Measurements from ENCODE around the gene RNF208. TPM values are rescaled to one million over a fixed set of nuclear protein-coding genes. Genes with fewer than 3 reads are reported as not detected.

The RNF208 gene
- total and polyA plus RNA-seq, 9 of the 15 experiments (the other 6 are each of a cell fraction or from before 2014, with no cell fraction given), result 0.15 to 6.9 (median 0.50) TPM; not detected in 2

DNA sequence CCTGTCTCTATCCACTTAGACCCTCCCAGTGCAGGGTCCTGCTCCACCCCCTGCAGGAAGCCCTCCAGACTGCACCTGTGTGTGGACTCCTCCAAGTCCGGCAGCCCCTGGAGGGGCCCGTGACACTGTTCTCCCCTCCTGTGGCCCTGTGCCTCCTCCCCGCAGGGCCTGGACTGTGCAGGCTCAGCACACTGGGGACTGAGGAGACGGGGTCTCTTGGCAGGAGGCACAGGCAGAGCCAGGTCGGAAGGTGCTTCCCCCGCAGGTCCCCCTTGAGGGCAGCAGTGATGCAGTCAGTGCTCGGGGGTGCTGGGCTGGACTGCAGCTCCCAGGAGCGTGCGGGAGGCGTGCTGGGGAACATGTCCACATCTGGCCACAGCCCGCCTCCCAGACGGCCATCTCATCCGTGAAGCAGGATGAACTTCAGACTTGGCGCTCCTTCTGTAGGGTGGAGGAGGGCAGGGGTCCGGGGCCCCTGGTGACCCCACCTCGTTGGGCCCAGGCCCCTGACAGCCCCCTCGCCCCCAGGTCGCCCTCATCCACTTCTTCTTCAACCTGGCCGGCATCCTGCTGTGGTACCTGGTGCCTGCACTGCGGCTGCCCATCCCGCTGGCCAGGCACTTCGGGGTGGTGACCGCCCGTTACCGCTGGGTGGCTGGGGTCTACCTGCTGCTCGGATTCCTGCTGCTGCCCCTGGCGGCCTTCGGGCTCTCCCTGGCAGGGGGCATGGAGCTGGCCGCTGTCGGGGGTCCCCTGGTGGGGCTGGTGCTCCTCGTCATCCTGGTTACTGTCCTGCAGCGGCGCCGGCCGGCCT is 13.6 kb upstream of the RNF208 start (continued):
- TF ChIP-seq, protein P1, sequence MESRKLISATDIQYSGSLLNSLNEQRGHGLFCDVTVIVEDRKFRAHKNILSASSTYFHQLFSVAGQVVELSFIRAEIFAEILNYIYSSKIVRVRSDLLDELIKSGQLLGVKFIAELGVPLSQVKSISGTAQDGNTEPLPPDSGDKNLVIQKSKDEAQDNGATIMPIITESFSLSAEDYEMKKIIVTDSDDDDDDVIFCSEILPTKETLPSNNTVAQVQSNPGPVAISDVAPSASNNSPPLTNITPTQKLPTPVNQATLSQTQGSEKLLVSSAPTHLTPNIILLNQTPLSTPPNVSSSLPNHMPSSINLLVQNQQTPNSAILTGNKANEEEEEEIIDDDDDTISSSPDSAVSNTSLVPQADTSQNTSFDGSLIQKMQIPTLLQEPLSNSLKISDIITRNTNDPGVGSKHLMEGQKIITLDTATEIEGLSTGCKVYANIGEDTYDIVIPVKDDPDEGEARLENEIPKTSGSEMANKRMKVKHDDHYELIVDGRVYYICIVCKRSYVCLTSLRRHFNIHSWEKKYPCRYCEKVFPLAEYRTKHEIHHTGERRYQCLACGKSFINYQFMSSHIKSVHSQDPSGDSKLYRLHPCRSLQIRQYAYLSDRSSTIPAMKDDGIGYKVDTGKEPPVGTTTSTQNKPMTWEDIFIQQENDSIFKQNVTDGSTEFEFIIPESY (CRISPR knock-in tag; IDR thresholded peaks at IDR 0.05), result peak; percentile 79
- TF ChIP-seq SMAD1 (IDR thresholded peaks at IDR 0.05; ENCODE audit: low read depth, low read length, partially characterized antibody), result no peak
- no peak for TF ChIP-seq ZNF75A (CRISPR knock-in tag; IDR thresholded peaks at IDR 0.05)
- no peak for TF ChIP-seq ZNF444 (CRISPR knock-in tag; IDR thresholded peaks at IDR 0.05)
- TF ChIP-seq, protein P2, sequence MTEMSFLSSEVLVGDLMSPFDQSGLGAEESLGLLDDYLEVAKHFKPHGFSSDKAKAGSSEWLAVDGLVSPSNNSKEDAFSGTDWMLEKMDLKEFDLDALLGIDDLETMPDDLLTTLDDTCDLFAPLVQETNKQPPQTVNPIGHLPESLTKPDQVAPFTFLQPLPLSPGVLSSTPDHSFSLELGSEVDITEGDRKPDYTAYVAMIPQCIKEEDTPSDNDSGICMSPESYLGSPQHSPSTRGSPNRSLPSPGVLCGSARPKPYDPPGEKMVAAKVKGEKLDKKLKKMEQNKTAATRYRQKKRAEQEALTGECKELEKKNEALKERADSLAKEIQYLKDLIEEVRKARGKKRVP (CRISPR knock-in tag; IDR thresholded peaks at IDR 0.05), result no peak
- no peak for TF ChIP-seq ILK (tag; IDR thresholded peaks at IDR 0.05; ENCODE audit: borderline replicate concordance, low read depth)
- no peak for TF ChIP-seq EGR1 (conservative IDR thresholded peaks at IDR 0.05)
- TF ChIP-seq BMI1 (IDR thresholded peaks at IDR 0.05; ENCODE audit: low read length), result no peak
- TF ChIP-seq ELF2 (CRISPR knock-in tag; IDR thresholded peaks at IDR 0.05), result no peak
- TF ChIP-seq POLR3A (IDR thresholded peaks at IDR 0.05; ENCODE audit: borderline replicate concordance, extremely low read depth, insufficient read depth, insufficient read length), result no peak
- no peak for TF ChIP-seq KDM2B (CRISPR knock-in tag; IDR thresholded peaks at IDR 0.05)
- TF ChIP-seq, protein P3, sequence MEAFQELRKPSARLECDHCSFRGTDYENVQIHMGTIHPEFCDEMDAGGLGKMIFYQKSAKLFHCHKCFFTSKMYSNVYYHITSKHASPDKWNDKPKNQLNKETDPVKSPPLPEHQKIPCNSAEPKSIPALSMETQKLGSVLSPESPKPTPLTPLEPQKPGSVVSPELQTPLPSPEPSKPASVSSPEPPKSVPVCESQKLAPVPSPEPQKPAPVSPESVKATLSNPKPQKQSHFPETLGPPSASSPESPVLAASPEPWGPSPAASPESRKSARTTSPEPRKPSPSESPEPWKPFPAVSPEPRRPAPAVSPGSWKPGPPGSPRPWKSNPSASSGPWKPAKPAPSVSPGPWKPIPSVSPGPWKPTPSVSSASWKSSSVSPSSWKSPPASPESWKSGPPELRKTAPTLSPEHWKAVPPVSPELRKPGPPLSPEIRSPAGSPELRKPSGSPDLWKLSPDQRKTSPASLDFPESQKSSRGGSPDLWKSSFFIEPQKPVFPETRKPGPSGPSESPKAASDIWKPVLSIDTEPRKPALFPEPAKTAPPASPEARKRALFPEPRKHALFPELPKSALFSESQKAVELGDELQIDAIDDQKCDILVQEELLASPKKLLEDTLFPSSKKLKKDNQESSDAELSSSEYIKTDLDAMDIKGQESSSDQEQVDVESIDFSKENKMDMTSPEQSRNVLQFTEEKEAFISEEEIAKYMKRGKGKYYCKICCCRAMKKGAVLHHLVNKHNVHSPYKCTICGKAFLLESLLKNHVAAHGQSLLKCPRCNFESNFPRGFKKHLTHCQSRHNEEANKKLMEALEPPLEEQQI (IDR thresholded peaks at IDR 0.05), result no peak
- TF ChIP-seq TAF7 (tag; IDR thresholded peaks at IDR 0.05), result no peak
- no peak for TF ChIP-seq ZNF3 (CRISPR knock-in tag; IDR thresholded peaks at IDR 0.05)
- TF ChIP-seq, protein P4, sequence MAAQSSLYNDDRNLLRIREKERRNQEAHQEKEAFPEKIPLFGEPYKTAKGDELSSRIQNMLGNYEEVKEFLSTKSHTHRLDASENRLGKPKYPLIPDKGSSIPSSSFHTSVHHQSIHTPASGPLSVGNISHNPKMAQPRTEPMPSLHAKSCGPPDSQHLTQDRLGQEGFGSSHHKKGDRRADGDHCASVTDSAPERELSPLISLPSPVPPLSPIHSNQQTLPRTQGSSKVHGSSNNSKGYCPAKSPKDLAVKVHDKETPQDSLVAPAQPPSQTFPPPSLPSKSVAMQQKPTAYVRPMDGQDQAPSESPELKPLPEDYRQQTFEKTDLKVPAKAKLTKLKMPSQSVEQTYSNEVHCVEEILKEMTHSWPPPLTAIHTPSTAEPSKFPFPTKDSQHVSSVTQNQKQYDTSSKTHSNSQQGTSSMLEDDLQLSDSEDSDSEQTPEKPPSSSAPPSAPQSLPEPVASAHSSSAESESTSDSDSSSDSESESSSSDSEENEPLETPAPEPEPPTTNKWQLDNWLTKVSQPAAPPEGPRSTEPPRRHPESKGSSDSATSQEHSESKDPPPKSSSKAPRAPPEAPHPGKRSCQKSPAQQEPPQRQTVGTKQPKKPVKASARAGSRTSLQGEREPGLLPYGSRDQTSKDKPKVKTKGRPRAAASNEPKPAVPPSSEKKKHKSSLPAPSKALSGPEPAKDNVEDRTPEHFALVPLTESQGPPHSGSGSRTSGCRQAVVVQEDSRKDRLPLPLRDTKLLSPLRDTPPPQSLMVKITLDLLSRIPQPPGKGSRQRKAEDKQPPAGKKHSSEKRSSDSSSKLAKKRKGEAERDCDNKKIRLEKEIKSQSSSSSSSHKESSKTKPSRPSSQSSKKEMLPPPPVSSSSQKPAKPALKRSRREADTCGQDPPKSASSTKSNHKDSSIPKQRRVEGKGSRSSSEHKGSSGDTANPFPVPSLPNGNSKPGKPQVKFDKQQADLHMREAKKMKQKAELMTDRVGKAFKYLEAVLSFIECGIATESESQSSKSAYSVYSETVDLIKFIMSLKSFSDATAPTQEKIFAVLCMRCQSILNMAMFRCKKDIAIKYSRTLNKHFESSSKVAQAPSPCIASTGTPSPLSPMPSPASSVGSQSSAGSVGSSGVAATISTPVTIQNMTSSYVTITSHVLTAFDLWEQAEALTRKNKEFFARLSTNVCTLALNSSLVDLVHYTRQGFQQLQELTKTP (IDR thresholded peaks at IDR 0.05; ENCODE audit: low read depth in 1 of 2, partially characterized antibody in 2 of 2), result no peak

All from K562 (cell line).